ENCODE measurements around the gene PSMG3. TPM values are rescaled to one million over a fixed set of nuclear protein-coding genes. Genes with fewer than 3 reads are reported as not detected.

Gene PSMG3
- total RNA-seq, 1 donor from 2014 or later = 20.3 TPM

- DNase-seq (no peak), ATAC-seq (no peak)
- TF ChIP-seq, protein P1, sequence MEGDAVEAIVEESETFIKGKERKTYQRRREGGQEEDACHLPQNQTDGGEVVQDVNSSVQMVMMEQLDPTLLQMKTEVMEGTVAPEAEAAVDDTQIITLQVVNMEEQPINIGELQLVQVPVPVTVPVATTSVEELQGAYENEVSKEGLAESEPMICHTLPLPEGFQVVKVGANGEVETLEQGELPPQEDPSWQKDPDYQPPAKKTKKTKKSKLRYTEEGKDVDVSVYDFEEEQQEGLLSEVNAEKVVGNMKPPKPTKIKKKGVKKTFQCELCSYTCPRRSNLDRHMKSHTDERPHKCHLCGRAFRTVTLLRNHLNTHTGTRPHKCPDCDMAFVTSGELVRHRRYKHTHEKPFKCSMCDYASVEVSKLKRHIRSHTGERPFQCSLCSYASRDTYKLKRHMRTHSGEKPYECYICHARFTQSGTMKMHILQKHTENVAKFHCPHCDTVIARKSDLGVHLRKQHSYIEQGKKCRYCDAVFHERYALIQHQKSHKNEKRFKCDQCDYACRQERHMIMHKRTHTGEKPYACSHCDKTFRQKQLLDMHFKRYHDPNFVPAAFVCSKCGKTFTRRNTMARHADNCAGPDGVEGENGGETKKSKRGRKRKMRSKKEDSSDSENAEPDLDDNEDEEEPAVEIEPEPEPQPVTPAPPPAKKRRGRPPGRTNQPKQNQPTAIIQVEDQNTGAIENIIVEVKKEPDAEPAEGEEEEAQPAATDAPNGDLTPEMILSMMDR (IDR thresholded peaks at IDR 0.05) = no peak
- no peaks in the 10 kb centered on the region for H3K27me3 ChIP-seq
- no peaks in the 10 kb centered on the region for H3K36me3 ChIP-seq
- no peak overlapping the region for H3K27ac ChIP-seq
- no peak overlapping the region for H3K4me3 ChIP-seq
- H3K9me3 ChIP-seq = no peaks in the 10 kb centered on the region
- H3K4me1 ChIP-seq = no peaks in the 10 kb centered on the region
- intact Hi-C loops (cut with DNase I) = no loop called here
These were observed 8.5 kb downstream of the PSMG3 start for GRCh38 chr7:1561036-1561940.

GRCh38 chr7:1560620-1561031 is 9.2 kb downstream of the PSMG3 start:
- TF ChIP-seq, protein P1 (IDR thresholded peaks at IDR 0.05) = no peak
- no peak for ATAC-seq
- Histone ChIP-seq H3K4me3 (no peak overlapping the region), H3K36me3 (no peaks in the 10 kb centered on the region), H3K9me3 (no peaks in the 10 kb centered on the region), H3K27ac (no peak overlapping the region), H3K27me3 (no peaks in the 10 kb centered on the region), H3K4me1 (no peaks in the 10 kb centered on the region)
- intact Hi-C loops (cut with DNase I) = no loop called here
- no peak for DNase-seq

DNA sequence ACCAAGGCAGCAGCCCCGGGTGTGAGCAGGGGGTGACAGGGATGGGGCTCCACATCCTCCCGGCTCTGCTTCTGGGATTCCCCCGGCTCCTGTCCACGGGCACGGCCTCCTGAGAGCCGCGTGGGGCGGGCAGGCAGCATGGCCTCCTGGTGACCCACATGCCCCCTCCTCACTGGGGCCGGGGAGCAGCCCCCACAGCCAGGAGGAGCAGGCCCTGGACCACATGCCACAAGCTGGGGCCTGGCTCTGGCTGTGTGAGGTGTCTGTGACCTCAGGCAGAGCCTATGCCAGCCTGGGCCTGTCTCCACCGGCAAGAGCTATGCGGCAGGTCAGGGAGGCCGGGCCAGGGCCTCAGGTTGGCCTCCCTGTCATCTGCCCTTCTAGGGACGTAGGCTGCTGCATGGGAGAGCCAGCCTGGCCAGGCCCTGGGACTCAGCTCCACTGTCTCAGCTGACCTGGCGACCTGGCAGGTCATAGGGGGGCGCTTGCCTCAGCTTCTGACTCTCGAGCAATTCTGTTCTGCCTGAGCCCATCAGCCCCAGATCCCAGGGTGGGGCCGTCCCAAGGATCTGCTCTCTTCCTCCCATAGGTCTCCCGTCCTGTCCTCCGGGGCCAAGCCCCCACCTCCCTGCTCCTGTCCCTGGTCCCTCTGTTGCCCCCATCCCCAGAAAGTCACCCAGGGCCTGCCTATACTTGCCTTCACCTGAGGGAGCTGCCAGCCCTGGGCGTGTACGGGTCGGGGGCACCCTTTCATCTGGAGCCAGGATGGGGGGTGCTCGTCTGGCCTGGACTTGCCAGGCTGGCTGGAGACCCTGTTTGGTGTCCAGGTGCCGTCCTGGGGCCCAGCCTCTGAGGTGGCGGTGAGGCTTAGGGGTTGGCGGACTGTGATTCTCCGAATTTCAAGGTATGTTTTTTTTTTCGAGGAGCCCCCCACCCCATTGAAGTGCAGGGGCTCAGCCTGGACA is 9.9 kb downstream of the PSMG3 start:
- Histone ChIP-seq H3K4me3 (no peak overlapping the region), H3K4me1 (no peaks in the 10 kb centered on the region), H3K27me3 (no peaks in the 10 kb centered on the region), H3K36me3 (no peaks in the 10 kb centered on the region), H3K27ac (no peak overlapping the region), H3K9me3 (no peaks in the 10 kb centered on the region)
- ATAC-seq (no peak), DNase-seq (no peak)
- TF ChIP-seq, protein P1 (IDR thresholded peaks at IDR 0.05) = no peak
- intact Hi-C loops (cut with DNase I) = no loop called here

- intact Hi-C loops (cut with DNase I) = no loop called here
- H3K27me3 ChIP-seq = no peaks in the 10 kb centered on the region
- TF ChIP-seq, protein P1 (IDR thresholded peaks at IDR 0.05) = no peak
- no peaks in the 10 kb centered on the region for H3K4me1 ChIP-seq
- H3K4me3 ChIP-seq = no peak overlapping the region
- DNase-seq (peak; percentile 67), ATAC-seq (no peak)
- no peaks in the 10 kb centered on the region for H3K36me3 ChIP-seq
- no peaks in the 10 kb centered on the region for H3K9me3 ChIP-seq
- no peak overlapping the region for H3K27ac ChIP-seq
These were observed 10.8 kb downstream of the PSMG3 start for GRCh38 chr7:1558841-1559625.

DNA sequence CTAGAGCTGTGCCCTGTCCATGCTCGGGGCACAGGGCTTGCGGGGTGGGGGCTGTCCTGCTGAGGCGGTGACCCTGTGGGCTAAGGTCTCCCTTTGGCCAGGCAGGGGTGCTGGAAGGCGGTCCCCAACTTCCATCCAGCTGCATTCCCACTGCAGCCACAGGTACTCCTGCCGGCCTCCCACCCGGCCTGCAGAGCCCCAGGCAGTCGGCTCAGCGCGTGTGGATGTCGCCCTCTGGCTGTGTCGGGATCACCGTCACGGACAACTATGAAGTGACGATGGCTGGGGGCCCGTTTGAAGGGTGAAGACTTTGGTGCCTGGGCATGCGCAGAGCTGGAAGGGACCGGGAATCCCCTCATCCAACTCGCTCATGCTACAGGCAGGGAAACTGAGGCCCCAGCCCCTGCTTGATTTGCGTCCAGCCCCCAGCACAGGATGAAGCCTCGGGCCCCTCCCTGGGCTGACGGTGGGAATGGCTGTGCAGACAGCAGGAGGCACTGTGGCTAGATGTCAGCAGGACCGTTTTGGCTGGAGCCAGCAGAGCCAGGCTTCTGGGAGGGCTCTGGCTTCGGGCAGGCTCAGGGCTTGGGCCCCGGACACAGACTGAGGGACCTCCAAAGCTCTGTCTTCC is 11.5 kb downstream of the PSMG3 start:
- H3K4me1 ChIP-seq = no peaks in the 10 kb centered on the region
- no peaks in the 10 kb centered on the region for H3K27me3 ChIP-seq
- H3K4me3 ChIP-seq = no peak overlapping the region
- H3K36me3 ChIP-seq = no peaks in the 10 kb centered on the region
- H3K27ac ChIP-seq = no peak overlapping the region
- DNase-seq = no peak
- no peaks in the 10 kb centered on the region for H3K9me3 ChIP-seq
- ATAC-seq = no peak
- intact Hi-C loops (cut with DNase I) = no loop called here
- TF ChIP-seq, protein P1 (IDR thresholded peaks at IDR 0.05) = no peak
